Mesenteric fat pad (tissue), 1 donor: ENCODE measurements around the gene TSSK3. TPM values are rescaled to one million over a fixed set of nuclear protein-coding genes. Genes with fewer than 3 reads are reported as not detected.
"Not testable (repeated sequence)": the region's sequence is repeated elsewhere in the genome, so short reads cannot be mapped to it uniquely, and the experiment has no call there.

Experiments
- DNase-seq: peaks from one replicate; pipeline ENCODE4 v3.0.0-alpha.2; 2020; ENCODE audit warnings: low spot score
- total RNA-seq: library from RNA; stranded (reverse); fragmentation: NEBNext Ultra II Directional; extraction: Animal tissue kit (Norgen Biotek cat#: 25700); gene quantifications from one replicate; pipeline ENCODE4 v1.2.1, GENCODE V29; 2021
- donor health status: DM: yes; HTN: yes; CAD: no.

The TSSK3 gene
- total RNA-seq, 1 donor from 2014 or later: 1.2 TPM

GRCh38 chr1:32338637-32339145, 23.6 kb upstream of the TSSK3 start:
- DNase-seq: no peak

- no peak for DNase-seq
Observed at GRCh38 chr1:32339363-32339978, 22.9 kb upstream of the TSSK3 start.

GRCh38 chr1:32341186-32341757, 21.1 kb upstream of the TSSK3 start:
- DNase-seq: no peak

- DNase-seq: no peak
Observed at GRCh38 chr1:32341971-32342370, 20.4 kb upstream of the TSSK3 start.

- DNase-seq: no peak
Observed at GRCh38 chr1:32342704-32343103, 19.6 kb upstream of the TSSK3 start.

GRCh38 chr1:32345289-32345827, 17.0 kb upstream of the TSSK3 start:
- no peak for DNase-seq

- DNase-seq: no peak
Observed at GRCh38 chr1:32346532-32347157, 15.7 kb upstream of the TSSK3 start.

GRCh38 chr1:32349211-32349708, 13.1 kb upstream of the TSSK3 start:
- DNase-seq: no peak

- DNase-seq: peak; percentile 93
Observed at GRCh38 chr1:32350785-32351398, 11.4 kb upstream of the TSSK3 start.

GRCh38 chr1:32351399-32352238, 10.7 kb upstream of the TSSK3 start:
- peak; percentile 97 for DNase-seq

GRCh38 chr1:32352239-32352745, 10.0 kb upstream of the TSSK3 start:
- DNase-seq: no peak

GRCh38 chr1:32352831-32353383, 9.4 kb upstream of the TSSK3 start:
- no peak for DNase-seq

- DNase-seq: no peak
Observed at GRCh38 chr1:32353431-32353830, 8.9 kb upstream of the TSSK3 start.

- no peak for DNase-seq
Observed at GRCh38 chr1:32353886-32354570, 8.3 kb upstream of the TSSK3 start.

- not testable (repeated sequence) for DNase-seq
Observed at GRCh38 chr1:32355778-32356177, 6.6 kb upstream of the TSSK3 start.

- no peak for DNase-seq
Observed at GRCh38 chr1:32356478-32356877, 5.9 kb upstream of the TSSK3 start.

GRCh38 chr1:32357614-32358013, 4.7 kb upstream of the TSSK3 start:
- no peak for DNase-seq

- DNase-seq: no peak
Observed at GRCh38 chr1:32358435-32358834, 3.9 kb upstream of the TSSK3 start.

- DNase-seq: no peak
Observed at GRCh38 chr1:32361308-32361673, 1.0 kb upstream of the TSSK3 start.
